GM18951 (cell line): ENCODE measurements around the gene BACH1.

Source experiments
- POLR2A ChIP-seq: IDR thresholded peaks from 4 replicates; pipeline ENCODE4 v1.6.1; 2011; ENCODE audit warnings: mild to moderate bottlenecking; ENCODE audit not compliant: insufficient read length, insufficient read depth; ENCODE audit errors: extremely low read depth
- in situ Hi-C: fragments of 300-500 bp; cut with MboI; formaldehyde crosslinking; loops from one replicate; pipeline ENCODE4 v1.12.0; 2022; ENCODE audit warnings: low sequenced_read_pairs, mixed read lengths, inconsistent platforms; ENCODE audit not compliant: unreplicated experiment

Gene BACH1

GRCh38 chr21:29299046-29299915 lies 559 bp downstream of the BACH1 start:
- TF ChIP-seq POLR2A, result no peak
- in situ Hi-C loops, result no loop called here

DNA sequence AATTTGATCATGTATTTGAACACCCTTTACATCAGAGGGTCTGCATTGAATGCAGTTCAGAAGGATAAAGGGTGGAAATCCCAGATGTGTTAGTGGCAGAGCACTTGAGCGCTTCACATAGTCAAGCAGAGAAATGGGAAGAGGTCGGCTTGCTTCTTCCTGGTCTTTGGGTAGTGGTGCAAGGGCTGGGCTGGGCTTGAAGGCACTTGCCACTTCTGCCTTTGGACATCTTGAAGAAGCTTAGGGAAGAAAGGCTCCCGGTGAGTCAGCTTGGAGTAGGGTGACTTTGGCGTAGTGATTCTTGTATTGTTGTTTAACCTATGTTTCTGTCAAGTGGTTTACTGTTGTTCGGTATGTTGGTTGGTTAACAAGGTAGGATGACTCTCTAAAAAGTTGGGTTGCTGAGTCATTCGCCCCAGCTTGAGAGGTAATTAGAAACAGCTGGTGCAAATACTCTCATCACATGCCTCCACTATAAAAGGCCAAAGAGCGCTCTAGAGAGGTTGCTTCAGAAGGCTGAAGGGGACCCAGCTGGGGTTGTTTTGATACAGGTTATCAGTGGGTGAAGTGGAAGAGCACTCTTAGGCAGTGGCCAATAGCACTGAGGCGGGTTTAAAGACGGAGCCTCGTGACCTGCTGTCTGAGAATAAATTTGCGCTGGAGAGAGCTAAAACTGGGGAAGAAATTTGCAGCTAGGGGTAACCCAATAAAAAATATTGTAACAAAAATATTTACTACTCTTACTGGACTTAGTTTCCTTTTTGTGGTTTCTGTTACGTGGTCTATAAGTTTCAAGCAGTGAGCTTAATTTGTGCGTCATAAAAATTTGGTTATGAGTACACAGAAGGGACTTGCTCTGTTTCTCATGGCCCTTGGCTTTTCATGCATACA lies 1.4 kb downstream of the BACH1 start:
- in situ Hi-C loops, result no loop called here
- no peak for TF ChIP-seq POLR2A

- in situ Hi-C loops, result no loop called here
- no peak for TF ChIP-seq POLR2A
These were observed 2.1 kb downstream of the BACH1 start for GRCh38 chr21:29300807-29301138.

- in situ Hi-C loops, result no loop called here
- TF ChIP-seq POLR2A, result no peak
These were observed 3.0 kb downstream of the BACH1 start for GRCh38 chr21:29301691-29302090.

DNA sequence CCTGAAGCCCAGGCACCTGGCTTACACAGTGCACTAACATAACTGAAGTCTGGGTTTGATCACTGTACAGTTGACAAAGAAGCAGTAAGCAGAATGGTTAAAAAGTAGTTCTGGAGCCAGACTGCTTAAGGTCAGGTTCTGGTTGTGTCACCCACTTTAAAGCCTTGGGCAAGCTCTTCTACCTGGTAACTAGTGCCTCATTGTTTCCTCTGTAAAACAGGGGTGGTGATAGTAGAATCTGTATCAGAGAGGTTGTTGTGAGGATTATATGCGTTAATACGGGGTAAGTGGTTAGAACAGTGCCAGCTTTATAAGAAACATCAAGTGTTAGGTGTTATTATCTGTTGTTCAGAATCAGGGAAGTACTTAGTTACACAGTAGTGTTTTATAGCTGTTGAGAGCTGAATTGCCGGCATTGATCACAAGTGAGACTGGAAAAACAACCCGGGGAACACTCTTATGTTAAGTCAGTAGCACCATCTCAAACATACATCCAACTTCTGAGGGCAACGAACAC lies 3.7 kb downstream of the BACH1 start:
- TF ChIP-seq POLR2A, result no peak
- in situ Hi-C loops, result no loop called here

GRCh38 chr21:29303288-29303687 lies 4.6 kb downstream of the BACH1 start:
- in situ Hi-C loops, result no loop called here
- TF ChIP-seq POLR2A, result no peak

- TF ChIP-seq POLR2A, result no peak
- in situ Hi-C loops, result no loop called here
These were observed 5.9 kb downstream of the BACH1 start for GRCh38 chr21:29304597-29304996.

GRCh38 chr21:29305068-29305467 lies 6.3 kb downstream of the BACH1 start:
- in situ Hi-C loops, result no loop called here
- TF ChIP-seq POLR2A, result no peak

DNA sequence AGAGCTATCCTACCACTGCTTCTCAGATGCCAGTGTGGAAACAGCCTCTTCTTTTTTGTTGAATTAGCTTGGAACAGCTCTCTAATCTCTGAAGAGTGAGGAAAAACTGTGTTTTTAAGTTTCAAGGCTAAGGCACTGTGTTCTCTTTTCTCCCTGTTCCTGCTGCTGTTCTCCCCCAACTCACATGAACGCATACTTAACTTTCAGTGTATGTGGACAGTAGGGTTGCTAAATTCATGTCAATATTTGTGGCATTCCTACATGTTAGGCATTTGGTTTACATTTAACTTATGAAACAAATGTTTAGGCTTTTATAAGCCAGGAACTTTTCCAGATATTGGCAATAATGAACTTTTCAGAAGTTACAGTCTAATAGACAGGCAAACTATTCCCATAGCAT lies 6.8 kb downstream of the BACH1 start:
- TF ChIP-seq POLR2A, result no peak
- in situ Hi-C loops, result no loop called here

GRCh38 chr21:29306920-29307319 lies 8.2 kb downstream of the BACH1 start:
- in situ Hi-C loops, result no loop called here
- TF ChIP-seq POLR2A, result no peak

DNA sequence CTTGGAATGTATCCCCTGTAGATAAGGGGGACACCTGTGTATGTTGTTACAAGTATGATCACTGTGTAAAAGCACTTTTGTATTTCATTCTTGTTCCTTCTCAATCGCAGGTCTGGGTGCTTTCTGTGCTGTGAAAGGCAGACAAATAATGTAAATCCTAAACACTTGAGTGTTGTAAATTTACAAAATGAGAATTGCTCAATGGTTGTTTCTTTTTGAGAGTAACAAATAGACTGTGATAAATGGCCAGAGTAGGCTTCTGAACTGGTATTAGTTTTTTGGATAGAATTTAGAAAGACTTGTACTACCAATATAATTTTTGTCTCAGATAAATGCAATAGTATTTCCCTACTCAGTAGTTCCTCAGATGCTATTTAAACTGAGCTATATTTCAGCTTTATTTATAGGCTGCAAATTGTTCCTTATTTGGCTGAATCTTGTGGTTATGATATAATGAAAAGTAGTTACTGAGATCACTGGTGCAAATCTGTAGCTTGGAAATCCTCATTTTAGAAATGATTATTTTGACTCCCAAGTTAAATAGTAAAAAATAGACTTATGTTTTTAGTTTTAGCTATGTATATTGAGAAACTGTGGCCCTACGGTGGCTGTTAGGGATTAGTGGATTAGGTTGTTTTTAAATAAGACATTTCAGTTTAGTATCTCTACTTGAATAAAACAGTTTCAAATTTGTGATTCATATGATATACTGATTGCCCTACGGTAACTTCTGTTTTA lies 9.2 kb downstream of the BACH1 start:
- in situ Hi-C loops, result no loop called here
- TF ChIP-seq POLR2A, result no peak

DNA sequence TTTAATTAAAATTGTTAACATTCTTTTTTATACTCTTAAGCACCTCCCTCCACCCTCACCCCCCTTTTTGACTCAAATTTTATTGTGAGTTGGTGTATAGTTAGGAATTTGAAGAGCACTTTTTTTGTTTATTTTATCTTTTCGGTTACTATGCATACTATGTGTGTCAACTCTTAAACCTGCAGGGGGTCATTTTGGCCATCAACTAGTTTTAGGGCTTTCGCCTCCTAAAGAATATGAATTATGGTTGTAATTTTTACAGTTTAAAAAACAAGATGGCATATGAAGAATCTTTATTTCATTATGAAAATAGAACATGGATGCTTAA lies 9.7 kb downstream of the BACH1 start:
- TF ChIP-seq POLR2A, result no peak
- in situ Hi-C loops, result no loop called here

DNA sequence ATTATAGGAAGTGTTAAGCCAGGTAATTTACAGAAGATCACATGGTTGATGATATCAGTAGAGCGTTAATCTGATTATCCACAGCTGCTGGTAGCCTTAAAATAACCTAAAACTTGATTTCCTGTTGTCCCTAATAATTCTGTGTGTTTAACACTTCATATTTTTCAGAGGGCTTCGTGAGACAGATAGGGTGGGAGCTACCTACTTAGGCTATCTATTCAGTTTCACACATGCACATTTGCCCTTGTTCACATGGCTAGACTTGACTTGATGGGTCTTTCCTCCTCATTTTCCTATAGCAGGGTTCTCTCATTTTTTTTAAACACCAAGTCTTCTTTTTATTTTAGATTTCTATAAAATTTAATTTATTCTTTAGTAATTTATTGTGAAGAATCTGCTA lies 11.0 kb downstream of the BACH1 start:
- in situ Hi-C loops, result no loop called here
- no peak for TF ChIP-seq POLR2A
